GM19463 (cell line): ENCODE measurements around the gene BPIFB4.

Experiments used
- ATAC-seq: cut with Tn5 transposase; IDR thresholded peaks from one replicate; pipeline ENCODE4 v1.9.1; 2021; ENCODE audit warnings: mild to moderate bottlenecking, moderate library complexity; ENCODE audit not compliant: unreplicated experiment

BPIFB4 gene

GRCh38 chr20:33160681-33161080 is 81.2 kb downstream of the BPIFB4 start:
- no peak for ATAC-seq
